ENCODE data around the gene CERS4.

CERS4 gene

DNA sequence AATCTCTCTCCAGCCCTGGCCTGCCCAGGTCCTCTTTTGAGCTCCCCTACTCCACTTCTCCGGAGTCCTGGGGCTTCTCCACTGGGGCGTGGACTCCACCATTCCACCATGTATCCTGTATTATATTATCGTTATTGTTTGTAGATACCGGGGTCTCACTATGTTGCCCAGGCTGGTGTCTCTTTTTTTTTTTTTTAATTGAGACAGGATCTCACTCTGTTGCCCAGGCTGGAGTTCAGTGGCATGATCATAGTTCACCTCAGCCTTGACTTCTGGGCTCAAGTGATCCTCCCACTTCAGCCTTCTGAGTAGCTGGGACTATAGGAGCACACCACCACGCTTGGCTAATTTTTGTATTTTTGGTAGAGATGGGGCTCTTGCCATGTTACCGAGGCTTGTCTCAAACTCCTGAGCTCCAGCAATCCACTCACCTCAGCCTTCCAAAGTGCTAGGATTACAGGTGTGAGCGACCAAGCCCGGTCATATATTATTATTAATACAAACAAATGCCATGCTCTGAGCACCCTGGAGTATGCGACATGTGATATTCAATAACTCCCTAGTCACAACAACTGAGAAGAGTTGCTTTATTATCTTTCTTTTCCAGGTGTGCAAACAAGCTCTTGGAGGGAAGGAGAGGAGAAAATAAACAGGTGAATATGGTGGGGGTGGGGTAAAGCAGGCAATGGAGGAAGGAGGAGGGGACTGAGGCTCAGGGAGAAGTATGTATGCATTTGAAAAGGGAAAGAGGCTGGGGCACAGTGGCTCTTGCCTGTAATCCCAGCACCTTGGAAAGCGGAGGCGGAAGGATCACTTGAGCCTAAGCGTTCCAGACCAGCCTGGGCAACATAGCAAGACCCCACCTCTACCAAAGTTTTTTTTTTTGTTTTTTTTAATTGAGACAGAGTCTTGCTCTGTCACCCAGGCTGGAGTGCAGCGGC, 2.8 kb upstream of the CERS4 start:
- TF ChIP-seq, protein P1, sequence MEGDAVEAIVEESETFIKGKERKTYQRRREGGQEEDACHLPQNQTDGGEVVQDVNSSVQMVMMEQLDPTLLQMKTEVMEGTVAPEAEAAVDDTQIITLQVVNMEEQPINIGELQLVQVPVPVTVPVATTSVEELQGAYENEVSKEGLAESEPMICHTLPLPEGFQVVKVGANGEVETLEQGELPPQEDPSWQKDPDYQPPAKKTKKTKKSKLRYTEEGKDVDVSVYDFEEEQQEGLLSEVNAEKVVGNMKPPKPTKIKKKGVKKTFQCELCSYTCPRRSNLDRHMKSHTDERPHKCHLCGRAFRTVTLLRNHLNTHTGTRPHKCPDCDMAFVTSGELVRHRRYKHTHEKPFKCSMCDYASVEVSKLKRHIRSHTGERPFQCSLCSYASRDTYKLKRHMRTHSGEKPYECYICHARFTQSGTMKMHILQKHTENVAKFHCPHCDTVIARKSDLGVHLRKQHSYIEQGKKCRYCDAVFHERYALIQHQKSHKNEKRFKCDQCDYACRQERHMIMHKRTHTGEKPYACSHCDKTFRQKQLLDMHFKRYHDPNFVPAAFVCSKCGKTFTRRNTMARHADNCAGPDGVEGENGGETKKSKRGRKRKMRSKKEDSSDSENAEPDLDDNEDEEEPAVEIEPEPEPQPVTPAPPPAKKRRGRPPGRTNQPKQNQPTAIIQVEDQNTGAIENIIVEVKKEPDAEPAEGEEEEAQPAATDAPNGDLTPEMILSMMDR (conservative IDR thresholded peaks at IDR 0.05): no peak
- H3K27ac ChIP-seq: peak overlapping the region; percentile 84

DNA sequence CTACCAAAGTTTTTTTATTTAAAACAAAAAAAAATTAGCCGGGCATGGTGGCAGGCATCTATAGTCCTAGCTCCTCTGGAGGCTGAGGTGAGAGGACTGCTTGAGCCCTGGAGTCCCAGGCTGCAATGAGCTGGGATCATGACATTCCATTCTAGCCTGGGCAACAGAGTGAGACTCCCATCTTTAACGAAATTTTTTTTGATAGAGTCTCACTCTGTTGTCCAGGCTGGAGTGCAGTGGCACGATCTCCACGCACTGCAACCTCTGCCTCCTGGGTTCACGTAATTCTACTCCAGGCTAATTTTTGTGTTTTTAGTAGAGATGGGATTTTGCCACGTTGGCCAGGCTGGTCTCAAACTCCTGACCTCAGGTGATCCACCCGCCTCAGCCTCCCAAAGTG, 1.8 kb upstream of the CERS4 start:
- peak overlapping the region; percentile 84 for H3K27ac ChIP-seq

DNA sequence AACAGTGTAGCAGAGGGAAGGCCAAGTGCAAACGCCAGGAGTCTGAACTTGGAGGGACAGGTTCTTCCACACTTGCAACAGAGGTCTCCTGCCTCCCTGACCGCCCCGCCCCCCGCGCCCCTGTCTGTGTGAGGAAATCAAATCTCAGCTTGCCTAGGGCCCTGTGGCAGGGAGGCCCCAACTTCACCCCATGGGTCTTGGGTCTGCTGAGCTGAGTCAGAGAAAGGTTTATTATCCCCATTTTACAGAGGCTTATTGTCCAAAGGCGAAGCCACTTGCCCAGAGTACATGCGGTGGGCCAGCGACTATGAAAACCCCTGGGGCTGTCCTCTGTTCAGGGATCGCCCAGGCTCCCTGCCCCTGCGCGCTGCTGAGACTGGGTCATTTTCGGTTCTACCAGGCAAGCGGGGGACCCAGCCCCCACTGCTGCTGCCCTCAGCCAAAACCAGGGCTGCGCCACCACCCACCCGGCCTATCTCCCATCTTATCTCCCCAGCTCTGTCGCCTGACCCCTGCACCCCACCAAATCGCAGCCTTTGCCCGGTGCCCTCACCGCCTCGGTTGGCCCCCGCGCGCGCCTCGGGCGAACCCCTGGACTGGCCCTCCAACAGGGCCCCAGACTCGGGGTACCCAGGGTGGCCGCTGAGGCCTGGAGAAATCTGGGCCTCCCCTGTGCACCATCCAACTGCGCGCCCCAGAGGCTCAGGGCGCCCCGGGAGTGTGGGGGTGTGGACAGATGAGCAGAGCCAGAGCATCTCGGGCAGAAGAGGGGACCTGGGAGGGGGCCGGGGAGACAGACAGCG, 850 bp upstream of the CERS4 start:
- TF ChIP-seq, protein P1 (conservative IDR thresholded peaks at IDR 0.05): no peak
- peak overlapping the region; percentile 84 for H3K27ac ChIP-seq

DNA sequence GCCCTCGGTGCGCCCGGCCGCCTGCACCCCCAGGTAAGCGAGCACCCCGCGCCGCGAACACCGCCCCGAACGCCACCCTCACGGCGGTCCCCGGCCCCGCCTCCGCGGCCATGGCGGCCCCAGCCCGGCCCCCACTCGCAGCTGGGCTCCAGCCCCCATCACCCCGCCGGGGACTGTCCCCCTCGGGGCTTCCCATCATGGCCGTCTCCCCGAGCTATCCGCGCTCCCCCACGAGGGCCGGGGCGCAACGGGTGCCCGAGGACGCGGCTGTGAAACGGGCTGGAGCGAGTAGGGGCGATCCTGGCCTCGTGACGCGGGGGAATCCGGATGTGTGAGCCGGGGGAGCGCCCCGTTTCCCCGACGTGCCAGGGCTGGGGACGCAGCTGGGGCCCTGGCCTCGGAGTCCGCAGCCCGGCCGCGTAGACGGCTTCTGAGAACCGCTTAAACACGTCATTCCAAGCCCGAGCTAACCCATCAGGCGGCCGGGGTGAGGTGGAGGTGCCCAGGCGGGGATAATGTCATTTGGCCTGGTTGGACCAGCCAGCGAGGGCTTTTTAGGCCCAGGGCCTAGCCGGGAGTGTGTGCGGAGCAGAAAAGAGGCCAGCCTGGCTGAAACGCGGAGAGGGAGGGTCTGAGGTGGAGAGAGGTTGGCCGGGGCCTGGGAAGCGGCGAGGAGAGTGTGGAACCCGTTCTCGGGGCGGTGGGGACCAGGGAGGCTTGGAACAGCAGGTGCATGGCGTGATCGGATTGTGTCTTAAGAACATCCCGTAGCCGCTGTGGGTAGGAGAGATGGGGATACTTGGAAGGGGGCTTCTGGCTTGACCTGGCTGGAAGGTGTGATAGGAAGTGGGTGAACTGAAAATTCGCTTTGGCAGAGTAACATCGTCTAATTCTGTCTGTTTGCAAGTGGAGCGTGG, 550 bp downstream of the CERS4 start:
- peak overlapping the region; percentile 84 for H3K27ac ChIP-seq
- TF ChIP-seq, protein P1 (conservative IDR thresholded peaks at IDR 0.05): no peak

DNA sequence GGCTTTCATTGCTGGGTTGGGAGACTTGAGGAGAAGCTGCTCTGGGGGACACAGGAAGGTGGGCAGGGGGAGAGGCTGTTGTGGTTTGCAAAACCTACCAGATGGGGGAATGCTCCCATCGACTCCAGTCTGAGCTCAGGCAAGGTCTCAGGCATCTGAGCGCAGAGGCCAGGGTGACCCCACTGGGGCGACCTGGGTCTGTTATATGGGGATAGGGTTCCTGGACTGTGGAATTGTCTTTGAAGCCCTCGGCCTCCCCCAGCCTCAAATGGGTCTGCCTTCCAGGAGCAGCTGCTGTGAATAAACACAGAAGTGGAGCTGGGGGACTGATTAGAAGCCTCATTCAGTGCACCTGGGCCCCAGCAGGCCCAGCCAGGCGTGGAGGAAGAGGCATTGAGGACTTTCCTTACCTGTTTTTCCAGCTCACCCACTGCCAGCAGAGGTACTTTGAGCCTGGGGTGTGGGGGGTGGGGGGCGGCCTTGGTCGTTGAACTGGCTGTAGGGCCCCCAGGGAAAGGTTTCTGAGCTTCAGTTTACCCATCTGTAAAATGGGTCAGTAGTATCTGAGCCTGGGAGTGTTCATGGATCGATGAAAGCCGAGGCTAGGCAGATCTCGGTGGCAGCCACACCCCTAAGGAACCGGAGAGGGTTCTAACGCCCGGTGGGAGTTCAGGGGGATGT, 1.4 kb downstream of the CERS4 start:
- peak overlapping the region; percentile 84 for H3K27ac ChIP-seq
- TF ChIP-seq, protein P1 (conservative IDR thresholded peaks at IDR 0.05): no peak

DNA sequence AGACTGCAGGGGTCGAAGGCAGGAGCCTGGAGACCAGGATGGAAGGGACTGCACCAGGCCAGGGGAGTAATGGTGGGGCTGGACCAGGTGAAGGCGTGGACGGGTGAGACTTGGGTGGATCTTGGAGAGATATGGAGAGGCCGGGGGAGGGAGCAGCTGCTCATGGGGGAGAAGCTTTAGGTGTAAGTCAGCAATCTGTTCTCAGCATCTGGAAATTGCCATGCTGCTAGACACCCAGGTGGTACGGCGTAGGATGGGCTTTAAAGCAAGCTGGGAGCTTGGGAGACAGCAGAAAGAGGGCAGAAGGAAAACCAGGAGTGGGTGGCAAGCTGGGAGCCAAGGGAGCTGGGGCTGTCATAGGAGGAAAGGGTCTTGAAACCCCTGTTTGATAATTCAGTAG, 3.0 kb downstream of the CERS4 start:
- TF ChIP-seq, protein P1 (conservative IDR thresholded peaks at IDR 0.05): no peak
- H3K27ac ChIP-seq: no peak overlapping the region

DNA sequence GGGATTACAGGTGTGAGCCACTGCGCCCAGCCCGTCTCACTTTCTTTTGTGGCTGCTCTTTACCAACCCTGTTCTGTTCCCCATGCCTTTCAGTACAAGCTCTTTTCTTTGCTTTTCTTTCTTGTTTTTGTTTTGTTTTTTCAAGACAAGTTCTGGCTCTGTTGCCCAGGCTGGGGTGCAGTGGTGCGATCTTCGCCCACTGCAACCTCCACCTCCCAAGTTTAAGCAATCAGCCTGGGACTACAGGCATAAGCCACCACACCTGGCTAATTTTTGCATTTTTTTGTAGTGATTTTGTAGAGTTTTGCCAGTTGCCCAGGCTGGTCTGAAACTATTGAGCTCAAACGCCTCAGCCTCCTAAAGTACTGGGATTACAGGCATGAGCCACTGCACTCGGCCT, 3.7 kb downstream of the CERS4 start:
- H3K27ac ChIP-seq: no peak overlapping the region
- TF ChIP-seq, protein P1 (conservative IDR thresholded peaks at IDR 0.05): no peak
